ENCODE results near the gene SPATA1.

Gene SPATA1

GRCh38 chr1:84597011-84597410 is 90.8 kb downstream of the SPATA1 start:
- ATAC-seq: no peak

GRCh38 chr1:84598418-84598817 is 92.2 kb downstream of the SPATA1 start:
- ATAC-seq: no peak

- peak; percentile 87 to 93 for ATAC-seq
These were observed 92.9 kb downstream of the SPATA1 start for GRCh38 chr1:84598846-84599741.

GRCh38 chr1:84600796-84601195 is 94.6 kb downstream of the SPATA1 start:
- no peak for ATAC-seq

GRCh38 chr1:84603223-84603622 is 97.0 kb downstream of the SPATA1 start:
- ATAC-seq: no peak

- no peak for ATAC-seq
These were observed 98.0 kb downstream of the SPATA1 start for GRCh38 chr1:84603941-84604830.

GRCh38 chr1:84605157-84605556 is 99.0 kb downstream of the SPATA1 start:
- ATAC-seq: no peak

GRCh38 chr1:84606977-84607376 is 100.8 kb downstream of the SPATA1 start:
- ATAC-seq: no peak

- ATAC-seq: no peak
These were observed 104.9 kb downstream of the SPATA1 start for GRCh38 chr1:84611091-84611490.

GRCh38 chr1:84611796-84612195 is 105.6 kb downstream of the SPATA1 start:
- no peak for ATAC-seq

GRCh38 chr1:84613026-84613425 is 106.8 kb downstream of the SPATA1 start:
- no peak for ATAC-seq

- no peak for ATAC-seq
These were observed 107.7 kb downstream of the SPATA1 start for GRCh38 chr1:84613887-84614286.

GRCh38 chr1:84615790-84616189 is 109.6 kb downstream of the SPATA1 start:
- no peak for ATAC-seq
